ENCODE measurements around the gene SYT17. TPM values are rescaled to one million over a fixed set of nuclear protein-coding genes. Genes with fewer than 3 reads are reported as not detected.

SYT17 gene
- total and polyA plus RNA-seq, 4 donors, result 3.4 to 13.1 (median 8.6) TPM

DNA sequence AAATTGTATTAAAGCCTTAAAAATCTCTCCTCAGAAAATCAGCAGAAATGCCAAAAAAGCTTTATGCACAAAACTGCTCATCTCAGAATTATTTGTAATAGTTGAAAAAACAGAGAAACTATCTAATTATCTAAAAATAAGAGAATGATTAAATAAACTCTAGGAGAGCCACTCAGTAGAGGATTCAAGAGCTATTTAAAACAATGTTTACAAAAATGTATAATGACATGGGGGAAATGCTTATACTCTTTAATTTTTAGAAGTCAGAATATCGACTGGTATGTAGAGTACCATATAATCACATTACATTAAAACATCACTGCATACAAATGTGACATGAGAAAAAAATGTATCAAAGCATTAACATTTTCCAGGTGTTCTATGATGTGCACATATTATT, 129.4 kb downstream of the SYT17 start:
- H3K9ac ChIP-seq (ENCODE audit: insufficient read depth in 1 of 2, low read length in 2 of 2), result no peak overlapping the region
- no peaks in the 10 kb centered on the region for H3K27me3 ChIP-seq (ENCODE audit: control insufficient read depth in 3 of 3, insufficient read depth in 3 of 3, low read length in 2 of 3)
- no peaks in the 10 kb centered on the region for H3K9me3 ChIP-seq (ENCODE audit: control insufficient read depth in 4 of 4, insufficient read depth in 3 of 4, low read length in 3 of 4)
- ATAC-seq (ENCODE audit: insufficient read depth, low FRiP score) (no peak), DNase-seq (no peak)
- H3K27ac ChIP-seq (ENCODE audit: low read depth in 1 of 2, low read length in 1 of 2), result no peak overlapping the region
- no peaks in the 10 kb centered on the region for H3K36me3 ChIP-seq (ENCODE audit: control insufficient read depth in 4 of 4, insufficient read depth in 4 of 4, low read length in 4 of 4)
- WGBS, 2 donors, result 67 to 79% methylated on average over 1 of the region's 1 CpG
- TF ChIP-seq, protein P1, sequence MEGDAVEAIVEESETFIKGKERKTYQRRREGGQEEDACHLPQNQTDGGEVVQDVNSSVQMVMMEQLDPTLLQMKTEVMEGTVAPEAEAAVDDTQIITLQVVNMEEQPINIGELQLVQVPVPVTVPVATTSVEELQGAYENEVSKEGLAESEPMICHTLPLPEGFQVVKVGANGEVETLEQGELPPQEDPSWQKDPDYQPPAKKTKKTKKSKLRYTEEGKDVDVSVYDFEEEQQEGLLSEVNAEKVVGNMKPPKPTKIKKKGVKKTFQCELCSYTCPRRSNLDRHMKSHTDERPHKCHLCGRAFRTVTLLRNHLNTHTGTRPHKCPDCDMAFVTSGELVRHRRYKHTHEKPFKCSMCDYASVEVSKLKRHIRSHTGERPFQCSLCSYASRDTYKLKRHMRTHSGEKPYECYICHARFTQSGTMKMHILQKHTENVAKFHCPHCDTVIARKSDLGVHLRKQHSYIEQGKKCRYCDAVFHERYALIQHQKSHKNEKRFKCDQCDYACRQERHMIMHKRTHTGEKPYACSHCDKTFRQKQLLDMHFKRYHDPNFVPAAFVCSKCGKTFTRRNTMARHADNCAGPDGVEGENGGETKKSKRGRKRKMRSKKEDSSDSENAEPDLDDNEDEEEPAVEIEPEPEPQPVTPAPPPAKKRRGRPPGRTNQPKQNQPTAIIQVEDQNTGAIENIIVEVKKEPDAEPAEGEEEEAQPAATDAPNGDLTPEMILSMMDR (IDR thresholded peaks at IDR 0.05; ENCODE audit: control extremely low read depth, extremely low read depth), result no peak
- no peak overlapping the region for H3K4me3 ChIP-seq
- H3K4me1 ChIP-seq (ENCODE audit: control insufficient read depth in 5 of 5, insufficient read depth in 5 of 5, low read length in 5 of 5), result peaks cover 0 to 3% (median 0%) of the 10 kb centered on the region in 5 donors

DNA sequence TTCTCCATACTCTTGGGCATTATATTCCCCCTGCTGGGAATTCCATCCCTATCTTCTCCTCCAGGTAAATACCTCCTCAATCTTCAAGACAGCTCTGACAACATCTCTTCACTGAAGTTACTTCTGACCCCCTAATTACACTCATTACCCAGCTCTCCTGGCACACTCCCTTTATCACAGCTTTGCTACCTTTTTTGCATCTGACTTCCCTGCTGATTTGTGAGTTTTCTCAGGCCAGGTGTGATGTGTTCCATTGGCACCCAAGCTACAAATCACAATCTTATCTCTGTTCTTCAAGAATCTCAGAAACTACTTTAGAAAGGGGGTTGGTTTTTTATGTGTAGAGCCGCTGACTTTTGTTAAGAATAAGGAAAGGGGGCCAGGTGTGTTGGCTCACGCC, 131.5 kb downstream of the SYT17 start:
- 65 to 69% methylated on average over 2 of the region's 2 CpGs for WGBS, 2 donors
- Histone ChIP-seq H3K27me3 (ENCODE audit: control insufficient read depth in 3 of 3, insufficient read depth in 3 of 3, low read length in 2 of 3) (no peaks in the 10 kb centered on the region), H3K9ac (ENCODE audit: insufficient read depth in 1 of 2, low read length in 2 of 2) (no peak overlapping the region), H3K4me1 (ENCODE audit: control insufficient read depth in 5 of 5, insufficient read depth in 5 of 5, low read length in 5 of 5) (no peaks in the 10 kb centered on the region), H3K9me3 (ENCODE audit: control insufficient read depth in 4 of 4, insufficient read depth in 3 of 4, low read length in 3 of 4) (no peaks in the 10 kb centered on the region), H3K4me3 (no peak overlapping the region), H3K36me3 (ENCODE audit: control insufficient read depth in 4 of 4, insufficient read depth in 4 of 4, low read length in 4 of 4) (no peaks in the 10 kb centered on the region), H3K27ac (ENCODE audit: low read depth in 1 of 2, low read length in 1 of 2) (no peak overlapping the region)
- DNase-seq (no peak), ATAC-seq (ENCODE audit: insufficient read depth, low FRiP score) (no peak)
- TF ChIP-seq, protein P1 (IDR thresholded peaks at IDR 0.05; ENCODE audit: control extremely low read depth, extremely low read depth), result no peak

DNA sequence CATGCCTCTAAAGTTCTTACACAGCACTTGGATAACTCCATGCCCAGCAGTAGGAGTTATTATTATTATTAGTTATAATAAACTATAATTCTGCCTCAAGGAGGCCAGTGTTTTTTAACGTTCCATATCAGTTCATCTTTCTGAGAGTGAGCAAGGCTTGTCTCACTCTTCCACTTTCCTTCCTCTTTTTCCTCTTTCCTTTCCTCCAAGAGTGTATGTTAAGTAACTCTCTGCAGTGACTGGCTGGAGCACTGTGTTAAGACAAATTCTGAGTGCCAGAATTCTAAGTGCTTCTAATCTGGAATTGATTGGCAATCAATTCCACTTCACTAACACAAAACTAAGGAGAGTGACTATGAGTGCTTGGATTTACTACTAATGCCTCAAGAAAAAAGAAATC, 133.9 kb downstream of the SYT17 start:
- ATAC-seq (ENCODE audit: insufficient read depth, low FRiP score), result no peak
- no peaks in the 10 kb centered on the region for H3K9me3 ChIP-seq (ENCODE audit: control insufficient read depth in 4 of 4, insufficient read depth in 3 of 4, low read length in 3 of 4)
- H3K4me1 ChIP-seq (ENCODE audit: control insufficient read depth in 5 of 5, insufficient read depth in 5 of 5, low read length in 5 of 5), result no peaks in the 10 kb centered on the region
- TF ChIP-seq, protein P1 (IDR thresholded peaks at IDR 0.05; ENCODE audit: control extremely low read depth, extremely low read depth), result no peak
- H3K9ac ChIP-seq (ENCODE audit: insufficient read depth in 1 of 2, low read length in 2 of 2), result no peak overlapping the region
- H3K27me3 ChIP-seq (ENCODE audit: control insufficient read depth in 3 of 3, insufficient read depth in 3 of 3, low read length in 2 of 3), result no peaks in the 10 kb centered on the region
- no peak overlapping the region for H3K4me3 ChIP-seq
- 0 to 38% methylated on average over 1 of the region's 1 CpG for WGBS, 2 donors
- no peaks in the 10 kb centered on the region for H3K36me3 ChIP-seq (ENCODE audit: control insufficient read depth in 4 of 4, insufficient read depth in 4 of 4, low read length in 4 of 4)
- no peak overlapping the region for H3K27ac ChIP-seq (ENCODE audit: low read depth in 1 of 2, low read length in 1 of 2)
- no peak for DNase-seq

DNA sequence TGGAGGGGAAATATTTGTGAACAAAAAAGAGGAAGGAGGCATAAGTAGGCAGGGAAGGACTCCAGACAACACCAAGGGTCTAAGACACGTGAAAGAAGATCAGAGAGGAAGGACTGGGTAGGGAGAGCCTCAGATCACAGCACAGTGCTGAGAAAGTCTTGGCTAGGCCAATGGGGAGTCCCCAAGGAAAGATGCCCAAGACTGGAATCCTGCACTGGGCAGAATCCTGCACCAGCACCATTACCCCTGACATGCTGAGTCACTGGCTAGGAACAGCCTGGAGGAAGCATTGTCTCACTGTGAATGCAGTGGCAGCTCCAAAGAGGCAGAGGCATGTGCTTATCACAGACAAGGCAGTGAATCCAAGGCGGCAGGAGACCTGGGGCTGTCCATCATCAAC, 136.7 kb downstream of the SYT17 start:
- Histone ChIP-seq H3K9ac (ENCODE audit: insufficient read depth in 1 of 2, low read length in 2 of 2) (no peak overlapping the region), H3K27ac (ENCODE audit: low read depth in 1 of 2, low read length in 1 of 2) (no peak overlapping the region), H3K9me3 (ENCODE audit: control insufficient read depth in 4 of 4, insufficient read depth in 3 of 4, low read length in 3 of 4) (no peaks in the 10 kb centered on the region), H3K27me3 (ENCODE audit: control insufficient read depth in 3 of 3, insufficient read depth in 3 of 3, low read length in 2 of 3) (no peaks in the 10 kb centered on the region), H3K4me3 (no peak overlapping the region), H3K4me1 (ENCODE audit: control insufficient read depth in 5 of 5, insufficient read depth in 5 of 5, low read length in 5 of 5) (no peaks in the 10 kb centered on the region), H3K36me3 (ENCODE audit: control insufficient read depth in 4 of 4, insufficient read depth in 4 of 4, low read length in 4 of 4) (no peaks in the 10 kb centered on the region)
- no peak for DNase-seq
- WGBS, 2 donors, result 21 to 55% methylated on average over 2 of the region's 2 CpGs
- TF ChIP-seq, protein P1 (IDR thresholded peaks at IDR 0.05; ENCODE audit: control extremely low read depth, extremely low read depth), result no peak
- no peak for ATAC-seq (ENCODE audit: insufficient read depth, low FRiP score)

Measured in lung (tissue), 12 donors.